Esophagus squamous epithelium (tissue), 4 donors: ENCODE results near the gene HBM.

ENCODE experiments used
- CTCF ChIP-seq, 6 experiments: fragments of 450-650 bp in 4 of 6; fragments of 200-600 bp in 2 of 6; sonication (generic) in 2 of 6; IDR thresholded peaks; one replicate each; pipeline ENCODE4 v1.5.1; 2016 to 2019; ENCODE audit warnings: antibody characterized with exemption in 6 of 6, mild to moderate bottlenecking in 4 of 6, moderate library complexity in 4 of 6
- POLR2A ChIP-seq, 4 donors: fragments of 450-650 bp; IDR thresholded peaks; one replicate each; pipeline ENCODE4 v1.6.1; 2017; ENCODE audit warnings: antibody characterized with exemption in 4 of 4, mild to moderate bottlenecking in 4 of 4, moderate library complexity in 3 of 4

- TF ChIP-seq CTCF (IDR thresholded peaks at IDR 0.05) (no peak), POLR2A (IDR thresholded peaks at IDR 0.05) (no peak)
These were observed 19.1 kb upstream of the HBM start for GRCh38 chr16:146646-147045.
